Cardiac muscle cell (in vitro differentiated cells and primary cell): ENCODE results near the gene GP1BA. TPM values are rescaled to one million over a fixed set of nuclear protein-coding genes. Genes with fewer than 3 reads are reported as not detected.

ENCODE experiments used
- DNase-seq, 2 donors: peaks; one replicate each; pipeline versions ENCODE4 v3.0.0 to v3.0.0-alpha.2; 2010 to 2017; ENCODE audit warnings: low read depth in 1 of 2, low spot score in 1 of 2
- H3K27ac ChIP-seq: fragments of 200-600 bp; sonication (generic); 2 replicates; pipeline ENCODE4 v1.5.1; 2016
- H3K27me3 ChIP-seq: fragments of 200-600 bp; sonication (generic); 2 replicates; pipeline ENCODE4 v1.6.0; 2016; ENCODE audit warnings: control low read depth
- H3K36me3 ChIP-seq: fragments of 200-600 bp; sonication (generic); 2 replicates; pipeline ENCODE4 v1.5.1; 2016; ENCODE audit warnings: control low read depth
- H3K4me1 ChIP-seq: fragments of 200-600 bp; sonication (generic); 2 replicates; pipeline ENCODE4 v1.8.1; 2017; ENCODE audit warnings: low read depth, mild to moderate bottlenecking, mixed run types
- H3K4me3 ChIP-seq: fragments of 200-600 bp; sonication (generic); 2 replicates; pipeline ENCODE4 v1.5.1; 2016; ENCODE audit warnings: mild to moderate bottlenecking
- H3K9me3 ChIP-seq: fragments of 200-600 bp; sonication (generic); 2 replicates; pipeline ENCODE4 v1.5.1; 2017; ENCODE audit warnings: low read depth, mild to moderate bottlenecking, control low read depth
- CTCF ChIP-seq: IDR thresholded peaks from 2 replicates; pipeline ENCODE4 v1.5.1; 2012; ENCODE audit warnings: low read depth, mild to moderate bottlenecking, low read length
- polyA plus RNA-seq: library from polyadenylated mRNA; unstranded; fragments of >200 nt; fragmentation: Nextera tagmentation; extraction: Ambion mirVana; gene quantifications from 2 replicates; pipeline ENCODE4 v1.2.1, GENCODE V29; 2016
- total RNA-seq: library from RNA; depleted of rRNA; stranded (reverse); fragments of >200 nt; gene quantifications from 2 replicates; pipeline ENCODE4 v1.2.3, GENCODE V29; 2016

Gene GP1BA
- total and polyA plus RNA-seq, 2 experiments from 2014 or later: 0.61 TPM; not detected in 1

GRCh38 chr17:4896332-4897197 lies 35.5 kb upstream of the GP1BA start:
- Histone ChIP-seq H3K9me3 (no peaks in the 10 kb centered on the region), H3K36me3 (peaks cover 8% of the 10 kb centered on the region), H3K27me3 (no peaks in the 10 kb centered on the region), H3K4me3 (no peak overlapping the region), H3K4me1 (no peaks in the 10 kb centered on the region), H3K27ac (no peak overlapping the region)
- no peak for DNase-seq
- no peak for TF ChIP-seq CTCF

DNA sequence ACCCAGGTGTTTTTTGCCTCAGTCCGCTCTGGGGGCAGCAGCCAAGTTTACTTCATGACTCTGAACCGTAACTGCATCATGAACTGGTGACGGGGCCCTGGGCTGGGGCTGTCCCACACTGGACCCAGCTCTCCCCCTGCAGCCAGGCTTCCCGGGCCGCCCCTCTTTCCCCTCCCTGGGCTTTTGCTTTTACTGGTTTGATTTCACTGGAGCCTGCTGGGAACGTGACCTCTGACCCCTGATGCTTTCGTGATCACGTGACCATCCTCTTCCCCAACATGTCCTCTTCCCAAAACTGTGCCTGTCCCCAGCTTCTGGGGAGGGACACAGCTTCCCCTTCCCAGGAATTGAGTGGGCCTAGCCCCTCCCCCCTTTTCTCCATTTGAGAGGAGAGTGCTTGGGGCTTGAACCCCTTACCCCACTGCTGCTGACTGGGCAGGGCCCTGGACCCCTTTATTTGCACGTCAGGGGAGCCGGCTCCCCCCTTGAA lies 34.8 kb upstream of the GP1BA start:
- no peaks in the 10 kb centered on the region for H3K4me1 ChIP-seq

GRCh38 chr17:4897785-4898184 lies 34.3 kb upstream of the GP1BA start:
- Histone ChIP-seq H3K4me1 (peaks cover 4% of the 10 kb centered on the region), H3K36me3 (peaks cover 5% of the 10 kb centered on the region), H3K27me3 (no peaks in the 10 kb centered on the region), H3K9me3 (no peaks in the 10 kb centered on the region), H3K27ac (no peak overlapping the region), H3K4me3 (no peak overlapping the region)
- TF ChIP-seq CTCF: no peak
- no peak for DNase-seq

More for the DNA sequence above, 34.8 kb upstream of the GP1BA start:
- DNase-seq: no peak
- H3K4me3 ChIP-seq: no peak overlapping the region
- peaks cover 5% of the 10 kb centered on the region for H3K36me3 ChIP-seq
- H3K27ac ChIP-seq: no peak overlapping the region
- no peak for TF ChIP-seq CTCF
- H3K27me3 ChIP-seq: no peaks in the 10 kb centered on the region
- H3K9me3 ChIP-seq: no peaks in the 10 kb centered on the region

DNA sequence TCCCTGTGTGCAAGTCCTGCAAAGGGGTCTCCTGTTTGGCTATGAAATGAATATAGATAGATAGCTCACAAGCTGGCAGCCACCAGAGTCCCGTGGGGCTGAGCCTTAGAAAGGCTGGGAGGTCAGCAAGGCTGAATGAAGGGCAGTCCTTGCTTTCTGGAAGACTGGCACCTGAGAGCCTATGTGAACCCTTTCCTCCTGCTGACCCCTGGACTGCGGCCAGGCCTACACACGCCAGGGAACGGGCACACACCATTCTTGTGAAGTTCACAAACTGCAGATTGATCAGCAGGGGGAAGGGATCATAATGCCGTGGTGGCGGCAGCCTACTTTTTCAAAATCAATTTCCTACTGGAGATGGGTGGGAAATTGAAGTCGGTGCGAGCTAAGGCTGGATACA lies 33.7 kb upstream of the GP1BA start:
- no peaks in the 10 kb centered on the region for H3K27me3 ChIP-seq
- no peak for DNase-seq
- no peak for TF ChIP-seq CTCF
- H3K9me3 ChIP-seq: no peaks in the 10 kb centered on the region
- H3K27ac ChIP-seq: no peak overlapping the region
- no peak overlapping the region for H3K4me3 ChIP-seq
- H3K4me1 ChIP-seq: peaks cover 5% of the 10 kb centered on the region
- H3K36me3 ChIP-seq: peaks cover 5% of the 10 kb centered on the region

- no peaks in the 10 kb centered on the region for H3K9me3 ChIP-seq
- no peak for DNase-seq
- peaks cover 5% of the 10 kb centered on the region for H3K4me1 ChIP-seq
- H3K36me3 ChIP-seq: peaks cover 5% of the 10 kb centered on the region
- H3K27ac ChIP-seq: no peak overlapping the region
- no peaks in the 10 kb centered on the region for H3K27me3 ChIP-seq
- TF ChIP-seq CTCF: no peak
- H3K4me3 ChIP-seq: peak overlapping the region; percentile 26
Measured at GRCh38 chr17:4898927-4899326, 33.1 kb upstream of the GP1BA start.
